ENCODE measurements around the gene SLC6A11. TPM values are rescaled to one million over a fixed set of nuclear protein-coding genes. Genes with fewer than 3 reads are reported as not detected.

SLC6A11 gene
- total RNA-seq, 1 experiment from 2014 or later: 1.5 TPM

GRCh38 chr3:10892622-10893021, 76.6 kb downstream of the SLC6A11 start:
- Mint-ChIP-seq H3K4me1 (no peaks in the 10 kb centered on the region), H3K27me3 (ENCODE audit: low read depth) (peaks cover 61% of the 10 kb centered on the region), H3K27ac (no peak overlapping the region), H3K4me3 (no peak overlapping the region), H3K9me3 (peaks cover 3 to 5% of the 10 kb centered on the region in 2 experiments; a peak in 3 of 5 replicates), H3K36me3 (ENCODE audit: insufficient read depth in 1 of 3, low read depth in 3 of 3) (no peaks in the 10 kb centered on the region; a peak in 1 of 7 replicates)
- no CpG with 5 or more reads among the region's 5 CpGs for WGBS (ENCODE audit: extremely low coverage, insufficient read length, low lambda C conversion rate)
- Histone ChIP-seq H3K18ac (ENCODE audit: insufficient read length, low read depth, low read length) (no peak overlapping the region), H2AFZ (ENCODE audit: low read length) (no peak overlapping the region), H3K9ac (ENCODE audit: extremely low read depth, insufficient read length, low read length) (no peak overlapping the region), H3K4me1 (ENCODE audit: insufficient read depth, low read length) (no peaks in the 10 kb centered on the region), H4K91ac (ENCODE audit: insufficient read length, low read depth, low read length) (no peak overlapping the region), H3T11ph (ENCODE audit: low read length) (no peak overlapping the region), H3K79me2 (ENCODE audit: insufficient read depth, low read length) (no peaks in the 10 kb centered on the region), H3K9me3 (ENCODE audit: control insufficient read depth, low read depth, low read length) (no peaks in the 10 kb centered on the region), H3K4me2 (ENCODE audit: insufficient read depth, insufficient read length, low read length) (no peak overlapping the region), H2BK5ac (ENCODE audit: insufficient read length, low read length) (no peak overlapping the region), H3K27me3 (ENCODE audit: insufficient read depth, low read length) (no peaks in the 10 kb centered on the region), H3K79me1 (ENCODE audit: insufficient read depth, low read depth, low read length, poor library complexity, severe bottlenecking) (no peaks in the 10 kb centered on the region), H3K23me2 (ENCODE audit: insufficient read length, low read depth, low read length, poor library complexity, severe bottlenecking) (no peaks in the 10 kb centered on the region), H3K27ac (ENCODE audit: insufficient read length, low read depth, low read length) (no peak overlapping the region), H2BK120ac (ENCODE audit: low read depth, low read length, poor library complexity, severe bottlenecking) (no peak overlapping the region), H3K23ac (ENCODE audit: insufficient read length, low read depth, low read length) (no peak overlapping the region), H4K5ac (ENCODE audit: insufficient read length, low read depth, low read length) (no peak overlapping the region), H3K14ac (ENCODE audit: insufficient read depth, low read length) (no peak overlapping the region), H3K4ac (ENCODE audit: low read depth, low read length) (no peak overlapping the region), H2BK15ac (ENCODE audit: low read depth, low read length) (no peak overlapping the region), H3K56ac (ENCODE audit: insufficient read length, low read depth, low read length) (no peak overlapping the region), H4K20me1 (ENCODE audit: control insufficient read depth, insufficient read depth, insufficient read length) (no peaks in the 10 kb centered on the region), H2BK20ac (ENCODE audit: low read depth, low read length, poor library complexity, severe bottlenecking) (no peak overlapping the region), H2AK5ac (ENCODE audit: insufficient read length, low read length) (no peak overlapping the region), H4K8ac (replicated peaks; ENCODE audit: insufficient read length, low read depth, low read length) (no peak overlapping the region), H2BK12ac (ENCODE audit: insufficient read length, low read depth, low read length) (no peak overlapping the region)
- TF ChIP-seq CTCF (conservative IDR thresholded peaks at IDR 0.05): no peak
- DNase-seq: no peak
